ENCODE results near the gene INPP4B.

Gene INPP4B

GRCh38 chr4:142663828-142664227, 182.3 kb downstream of the INPP4B start:
- H3K27me3 ChIP-seq (ENCODE audit: control insufficient read depth in 1 of 2, insufficient read depth in 1 of 2, low read length in 2 of 2), result no peaks in the 10 kb centered on the region
- 80% methylated on average over 1 of the region's 1 CpG for WGBS
- H3K4me2 ChIP-seq (ENCODE audit: low read length, poor library complexity, severe bottlenecking), result no peak overlapping the region
- no peak overlapping the region for H3K9ac ChIP-seq (ENCODE audit: low read length)
- no peak overlapping the region for H3K18ac ChIP-seq (ENCODE audit: low read depth in 1 of 2, low read length in 2 of 2)
- H3K9me3 ChIP-seq (ENCODE audit: control insufficient read depth, low read length), result peaks cover 32% of the 10 kb centered on the region
- H3K23ac ChIP-seq (ENCODE audit: low read length in 2 of 2), result no peak overlapping the region
- H3K4ac ChIP-seq (ENCODE audit: low read depth in 1 of 2, low read length in 2 of 2), result no peak overlapping the region
- no peak overlapping the region for H3K14ac ChIP-seq (ENCODE audit: low read length in 2 of 2)
- H2BK15ac ChIP-seq (ENCODE audit: low read depth, poor library complexity, severe bottlenecking), result no peak overlapping the region
- no peaks in the 10 kb centered on the region for H3K4me1 ChIP-seq (ENCODE audit: control insufficient read depth, insufficient read depth, low read depth, low read length)
- H4K91ac ChIP-seq (ENCODE audit: low read length), result no peak overlapping the region
- no peaks in the 10 kb centered on the region for H3K36me3 ChIP-seq (ENCODE audit: control insufficient read depth in 1 of 2, insufficient read depth in 2 of 2, low read depth in 1 of 2, low read length in 2 of 2)
- H2BK120ac ChIP-seq (ENCODE audit: low read depth, low read length), result no peak overlapping the region
- H3K27ac ChIP-seq (ENCODE audit: low read length, poor library complexity, severe bottlenecking), result no peak overlapping the region
- no peak overlapping the region for H2BK12ac ChIP-seq (ENCODE audit: low read length in 2 of 2)
- DNase-seq, result no peak
- H3K79me1 ChIP-seq (replicated peaks; ENCODE audit: low read length, poor library complexity, severe bottlenecking), result no peaks in the 10 kb centered on the region
- H3K4me3 ChIP-seq (ENCODE audit: insufficient read depth in 1 of 2, low read depth in 1 of 2, low read length in 2 of 2), result no peak overlapping the region
- H2AFZ ChIP-seq (ENCODE audit: low read depth, low read length), result no peak overlapping the region
- no peak overlapping the region for H2BK5ac ChIP-seq (ENCODE audit: low read depth, low read length, poor library complexity, severe bottlenecking)
- no peak overlapping the region for H2AK5ac ChIP-seq (ENCODE audit: low read length, severe bottlenecking)
- H4K8ac ChIP-seq (ENCODE audit: low read length), result no peak overlapping the region

- H3K79me1 ChIP-seq (replicated peaks; ENCODE audit: low read length, poor library complexity, severe bottlenecking), result no peaks in the 10 kb centered on the region
- H4K8ac ChIP-seq (ENCODE audit: low read length), result no peak overlapping the region
- no peak overlapping the region for H3K4me3 ChIP-seq (ENCODE audit: insufficient read depth in 1 of 2, low read depth in 1 of 2, low read length in 2 of 2)
- no peak overlapping the region for H3K14ac ChIP-seq (ENCODE audit: low read length in 2 of 2)
- H2AK5ac ChIP-seq (ENCODE audit: low read length, severe bottlenecking), result no peak overlapping the region
- H2AFZ ChIP-seq (ENCODE audit: low read depth, low read length), result no peak overlapping the region
- no peak for DNase-seq
- no peak overlapping the region for H2BK15ac ChIP-seq (ENCODE audit: low read depth, poor library complexity, severe bottlenecking)
- no peaks in the 10 kb centered on the region for H3K4me1 ChIP-seq (ENCODE audit: control insufficient read depth, insufficient read depth, low read depth, low read length)
- no peak overlapping the region for H2BK12ac ChIP-seq (ENCODE audit: low read length in 2 of 2)
- no peak overlapping the region for H3K4me2 ChIP-seq (ENCODE audit: low read length, poor library complexity, severe bottlenecking)
- no peak overlapping the region for H4K91ac ChIP-seq (ENCODE audit: low read length)
- no peak overlapping the region for H3K4ac ChIP-seq (ENCODE audit: low read depth in 1 of 2, low read length in 2 of 2)
- no peak overlapping the region for H3K23ac ChIP-seq (ENCODE audit: low read length in 2 of 2)
- no peak overlapping the region for H2BK120ac ChIP-seq (ENCODE audit: low read depth, low read length)
- no peak overlapping the region for H3K9ac ChIP-seq (ENCODE audit: low read length)
- no peak overlapping the region for H3K27ac ChIP-seq (ENCODE audit: low read length, poor library complexity, severe bottlenecking)
- WGBS, result 81% methylated on average over 3 of the region's 8 CpGs
- peaks cover 45% of the 10 kb centered on the region for H3K9me3 ChIP-seq (ENCODE audit: control insufficient read depth, low read length)
- H3K18ac ChIP-seq (ENCODE audit: low read depth in 1 of 2, low read length in 2 of 2), result no peak overlapping the region
- no peaks in the 10 kb centered on the region for H3K36me3 ChIP-seq (ENCODE audit: control insufficient read depth in 1 of 2, insufficient read depth in 2 of 2, low read depth in 1 of 2, low read length in 2 of 2)
- no peak overlapping the region for H2BK5ac ChIP-seq (ENCODE audit: low read depth, low read length, poor library complexity, severe bottlenecking)
- H3K27me3 ChIP-seq (ENCODE audit: control insufficient read depth in 1 of 2, insufficient read depth in 1 of 2, low read length in 2 of 2), result no peaks in the 10 kb centered on the region
Measured at GRCh38 chr4:142660728-142661127, 185.4 kb downstream of the INPP4B start.

- Histone ChIP-seq H2BK5ac (ENCODE audit: low read depth, low read length, poor library complexity, severe bottlenecking) (no peak overlapping the region), H2AK5ac (ENCODE audit: low read length, severe bottlenecking) (no peak overlapping the region), H2BK120ac (ENCODE audit: low read depth, low read length) (no peak overlapping the region), H3K27me3 (ENCODE audit: control insufficient read depth in 1 of 2, insufficient read depth in 1 of 2, low read length in 2 of 2) (no peaks in the 10 kb centered on the region), H2BK12ac (ENCODE audit: low read length in 2 of 2) (no peak overlapping the region), H4K8ac (ENCODE audit: low read length) (no peak overlapping the region), H3K79me1 (replicated peaks; ENCODE audit: low read length, poor library complexity, severe bottlenecking) (no peaks in the 10 kb centered on the region), H3K9me3 (ENCODE audit: control insufficient read depth, low read length) (peaks cover 65% of the 10 kb centered on the region), H3K4ac (ENCODE audit: low read depth in 1 of 2, low read length in 2 of 2) (no peak overlapping the region), H4K91ac (ENCODE audit: low read length) (no peak overlapping the region), H3K27ac (ENCODE audit: low read length, poor library complexity, severe bottlenecking) (no peak overlapping the region), H3K36me3 (ENCODE audit: control insufficient read depth in 1 of 2, insufficient read depth in 2 of 2, low read depth in 1 of 2, low read length in 2 of 2) (no peaks in the 10 kb centered on the region), H3K18ac (ENCODE audit: low read depth in 1 of 2, low read length in 2 of 2) (no peak overlapping the region), H3K14ac (ENCODE audit: low read length in 2 of 2) (no peak overlapping the region), H3K4me1 (ENCODE audit: control insufficient read depth, insufficient read depth, low read depth, low read length) (no peaks in the 10 kb centered on the region), H3K9ac (ENCODE audit: low read length) (no peak overlapping the region), H3K4me3 (ENCODE audit: insufficient read depth in 1 of 2, low read depth in 1 of 2, low read length in 2 of 2) (peak overlapping the region in 1 of 2 experiments; percentile 49), H3K23ac (ENCODE audit: low read length in 2 of 2) (no peak overlapping the region), H2BK15ac (ENCODE audit: low read depth, poor library complexity, severe bottlenecking) (no peak overlapping the region), H3K4me2 (ENCODE audit: low read length, poor library complexity, severe bottlenecking) (no peak overlapping the region), H2AFZ (ENCODE audit: low read depth, low read length) (no peak overlapping the region)
- DNase-seq, result peak; percentile 42
- WGBS, result 91% methylated on average over 5 of the region's 5 CpGs
Measured at GRCh38 chr4:142656178-142656577, 189.9 kb downstream of the INPP4B start.

DNA sequence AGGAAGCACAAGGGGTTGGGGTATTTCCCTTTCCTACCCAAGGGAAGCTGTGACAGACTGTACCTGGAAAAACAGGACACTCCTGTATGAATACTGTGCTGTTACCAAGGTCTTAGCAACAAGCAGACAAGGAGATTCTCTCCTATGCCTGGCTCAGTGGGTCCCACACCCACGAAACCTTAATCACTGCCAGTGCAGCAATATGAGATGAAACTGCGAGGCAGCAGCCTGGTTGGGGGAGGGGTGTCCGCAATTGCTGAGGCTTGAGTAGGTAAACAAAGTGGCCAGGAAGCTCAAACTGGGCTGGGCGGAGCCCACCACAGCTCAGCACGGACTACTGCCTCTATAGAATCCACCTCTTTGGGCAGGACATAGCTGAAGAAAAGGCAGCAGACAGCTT, 197.7 kb downstream of the INPP4B start:
- H3K4me2 ChIP-seq (ENCODE audit: low read length, poor library complexity, severe bottlenecking), result no peak overlapping the region
- WGBS, result 71% methylated on average over 5 of the region's 5 CpGs
- no peaks in the 10 kb centered on the region for H3K36me3 ChIP-seq (ENCODE audit: control insufficient read depth in 1 of 2, insufficient read depth in 2 of 2, low read depth in 1 of 2, low read length in 2 of 2)
- H2BK12ac ChIP-seq (ENCODE audit: low read length in 2 of 2), result no peak overlapping the region
- H2AFZ ChIP-seq (ENCODE audit: low read depth, low read length), result no peak overlapping the region
- H2BK15ac ChIP-seq (ENCODE audit: low read depth, poor library complexity, severe bottlenecking), result no peak overlapping the region
- H3K4ac ChIP-seq (ENCODE audit: low read depth in 1 of 2, low read length in 2 of 2), result no peak overlapping the region
- H3K14ac ChIP-seq (ENCODE audit: low read length in 2 of 2), result peak overlapping the region in 1 of 2 experiments; percentile 44
- H2BK120ac ChIP-seq (ENCODE audit: low read depth, low read length), result no peak overlapping the region
- no peak overlapping the region for H3K18ac ChIP-seq (ENCODE audit: low read depth in 1 of 2, low read length in 2 of 2)
- H3K23ac ChIP-seq (ENCODE audit: low read length in 2 of 2), result no peak overlapping the region
- H2AK5ac ChIP-seq (ENCODE audit: low read length, severe bottlenecking), result no peak overlapping the region
- no peak overlapping the region for H3K4me3 ChIP-seq (ENCODE audit: insufficient read depth in 1 of 2, low read depth in 1 of 2, low read length in 2 of 2)
- H3K4me1 ChIP-seq (ENCODE audit: control insufficient read depth, insufficient read depth, low read depth, low read length), result no peaks in the 10 kb centered on the region
- H3K79me1 ChIP-seq (replicated peaks; ENCODE audit: low read length, poor library complexity, severe bottlenecking), result no peaks in the 10 kb centered on the region
- no peak overlapping the region for H3K9ac ChIP-seq (ENCODE audit: low read length)
- no peaks in the 10 kb centered on the region for H3K27me3 ChIP-seq (ENCODE audit: control insufficient read depth in 1 of 2, insufficient read depth in 1 of 2, low read length in 2 of 2)
- no peak overlapping the region for H2BK5ac ChIP-seq (ENCODE audit: low read depth, low read length, poor library complexity, severe bottlenecking)
- DNase-seq, result no peak
- no peak overlapping the region for H4K91ac ChIP-seq (ENCODE audit: low read length)
- no peak overlapping the region for H4K8ac ChIP-seq (ENCODE audit: low read length)
- peaks cover 17% of the 10 kb centered on the region for H3K9me3 ChIP-seq (ENCODE audit: control insufficient read depth, low read length)
- H3K27ac ChIP-seq (ENCODE audit: low read length, poor library complexity, severe bottlenecking), result no peak overlapping the region

Measured in mesenchymal stem cell (in vitro differentiated cells and primary cell).